Lower leg skin (tissue), 3 donors: ENCODE results near the gene CAPN2.

ENCODE experiments used
- CTCF ChIP-seq, 3 donors: fragments of 450-650 bp; IDR thresholded peaks; one replicate each; pipeline ENCODE4 v1.5.1; 2016; ENCODE audit warnings: antibody characterized with exemption in 3 of 3, mild to moderate bottlenecking in 3 of 3, moderate library complexity in 2 of 3
- POLR2A ChIP-seq, 2 donors: fragments of 450-650 bp; IDR thresholded peaks; one replicate each; pipeline ENCODE4 v1.6.1; 2016 to 2017; ENCODE audit warnings: antibody characterized with exemption in 2 of 2, mild to moderate bottlenecking in 1 of 2, moderate library complexity in 1 of 2

GRCh38 chr1:223755992-223756775, 43.8 kb downstream of the CAPN2 start:
- TF ChIP-seq CTCF (IDR thresholded peaks at IDR 0.05) (no peak), POLR2A (IDR thresholded peaks at IDR 0.05) (no peak)
